Bronchial epithelial cell (primary cell): ENCODE results near the gene RPS4Y1. TPM values are rescaled to one million over a fixed set of nuclear protein-coding genes. Genes with fewer than 3 reads are reported as not detected.
"Not testable (repeated sequence)": the region's sequence is repeated elsewhere in the genome, so short reads cannot be mapped to it uniquely, and the experiment has no call there.

Experiments used
- DNase-seq: peaks from one replicate; pipeline ENCODE4 v3.0.0-alpha.2; 2010; ENCODE audit warnings: low read depth
- FAIRE-seq: peaks from 2 replicates; lab custom pipeline; 2011; peaks lifted over from hg19 to GRCh38; lab: Jason Lieb, UNC
- H3K27me3 ChIP-seq: 2 replicates; pipeline ENCODE4 v1.5.1; 2011; ENCODE audit warnings: low read length; ENCODE audit not compliant: control insufficient read depth, insufficient read depth
- H3K36me3 ChIP-seq: 2 replicates; pipeline ENCODE4 v1.5.1; 2011; ENCODE audit warnings: low read length; ENCODE audit not compliant: control insufficient read depth, insufficient read depth
- H3K4me3 ChIP-seq: 2 replicates; pipeline ENCODE4 v1.5.1; 2011; ENCODE audit warnings: mild to moderate bottlenecking, low read depth, low read length, control low read depth
- total RNA-seq: library from RNA; depleted of rRNA; stranded (reverse); fragments of >200 nt; gene quantifications from 2 replicates; pipeline ENCODE4 v1.2.1, GENCODE V29; 2014
- TF ChIP-seq, protein P1 (sequence below): IDR thresholded peaks from 2 replicates; pipeline ENCODE4 v1.5.1; 2011; ENCODE audit warnings: mild to moderate bottlenecking, moderate library complexity, low read length, control low read depth, inconsistent platforms; ENCODE audit not compliant: insufficient read depth, severe bottlenecking

Gene RPS4Y1
- total RNA-seq, 1 donor from 2014 or later = 711 TPM

DNA sequence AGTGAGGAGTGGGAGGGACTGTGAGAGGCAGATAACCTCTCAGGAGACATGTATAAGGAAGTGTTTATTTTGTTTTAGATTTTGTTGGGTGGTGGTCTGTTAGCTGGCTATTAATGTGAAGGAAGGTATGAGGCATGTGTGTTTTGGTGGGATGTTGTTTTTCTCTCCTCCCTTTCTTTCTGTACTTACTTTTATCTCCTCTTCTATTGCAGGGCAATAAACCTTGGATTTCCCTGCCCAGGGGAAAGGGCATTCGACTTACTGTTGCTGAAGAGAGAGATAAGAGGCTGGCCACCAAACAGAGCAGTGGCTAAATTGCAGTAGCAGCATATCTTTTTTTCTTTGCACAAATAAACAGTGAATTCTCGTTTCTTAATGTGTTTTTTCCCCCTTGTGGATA lies 25.2 kb downstream of the RPS4Y1 start:
- TF ChIP-seq, protein P1, sequence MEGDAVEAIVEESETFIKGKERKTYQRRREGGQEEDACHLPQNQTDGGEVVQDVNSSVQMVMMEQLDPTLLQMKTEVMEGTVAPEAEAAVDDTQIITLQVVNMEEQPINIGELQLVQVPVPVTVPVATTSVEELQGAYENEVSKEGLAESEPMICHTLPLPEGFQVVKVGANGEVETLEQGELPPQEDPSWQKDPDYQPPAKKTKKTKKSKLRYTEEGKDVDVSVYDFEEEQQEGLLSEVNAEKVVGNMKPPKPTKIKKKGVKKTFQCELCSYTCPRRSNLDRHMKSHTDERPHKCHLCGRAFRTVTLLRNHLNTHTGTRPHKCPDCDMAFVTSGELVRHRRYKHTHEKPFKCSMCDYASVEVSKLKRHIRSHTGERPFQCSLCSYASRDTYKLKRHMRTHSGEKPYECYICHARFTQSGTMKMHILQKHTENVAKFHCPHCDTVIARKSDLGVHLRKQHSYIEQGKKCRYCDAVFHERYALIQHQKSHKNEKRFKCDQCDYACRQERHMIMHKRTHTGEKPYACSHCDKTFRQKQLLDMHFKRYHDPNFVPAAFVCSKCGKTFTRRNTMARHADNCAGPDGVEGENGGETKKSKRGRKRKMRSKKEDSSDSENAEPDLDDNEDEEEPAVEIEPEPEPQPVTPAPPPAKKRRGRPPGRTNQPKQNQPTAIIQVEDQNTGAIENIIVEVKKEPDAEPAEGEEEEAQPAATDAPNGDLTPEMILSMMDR = no peak
- peaks cover 9% of the 10 kb centered on the region for H3K36me3 ChIP-seq
- FAIRE-seq = no peak
- no peaks in the 10 kb centered on the region for H3K27me3 ChIP-seq
- DNase-seq = no peak
- H3K4me3 ChIP-seq = no peak overlapping the region

GRCh38 chrY:2867469-2867868 lies 26.1 kb downstream of the RPS4Y1 start:
- DNase-seq = no peak
- TF ChIP-seq, protein P1 = no peak
- Histone ChIP-seq H3K4me3 (no peak overlapping the region), H3K27me3 (no peaks in the 10 kb centered on the region), H3K36me3 (peaks cover 9% of the 10 kb centered on the region)
- FAIRE-seq = no peak

DNA sequence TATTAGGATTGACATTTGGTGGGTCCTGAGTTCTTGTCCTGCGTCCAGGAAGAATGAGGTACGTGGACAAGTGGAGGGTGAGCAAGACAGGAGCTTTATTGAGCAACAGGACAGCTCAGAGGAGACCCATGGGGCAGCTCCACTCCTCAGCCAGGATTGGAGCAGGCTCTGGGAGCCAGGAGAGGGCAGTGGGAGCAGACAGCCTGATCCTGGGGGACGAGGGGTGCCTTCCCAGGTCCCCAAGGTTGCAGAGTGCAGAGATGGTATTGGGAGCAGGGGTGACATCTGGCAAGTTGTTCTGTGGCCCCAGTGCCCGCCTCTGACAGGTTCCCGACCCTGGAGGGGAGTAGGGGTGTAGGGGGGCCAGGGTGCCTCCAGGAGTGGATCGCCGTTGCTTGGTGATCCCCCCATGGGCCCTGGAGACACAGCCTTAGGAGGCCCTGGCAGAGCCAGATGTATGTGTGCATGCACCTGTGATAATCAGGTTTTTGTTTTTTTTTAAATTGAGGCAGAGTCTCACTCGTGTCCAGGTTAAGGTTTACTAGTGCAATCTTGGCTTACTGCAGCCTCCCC lies 26.7 kb downstream of the RPS4Y1 start:
- TF ChIP-seq, protein P1 = no peak
- Histone ChIP-seq H3K27me3 (no peaks in the 10 kb centered on the region), H3K4me3 (no peak overlapping the region), H3K36me3 (peaks cover 9% of the 10 kb centered on the region)
- FAIRE-seq (no peak), DNase-seq (no peak)

- H3K36me3 ChIP-seq, DNase-seq, FAIRE-seq, H3K4me3 ChIP-seq, H3K27me3 ChIP-seq: not testable (repeated sequence)
Measured at GRCh38 chrY:2872234-2872633, 30.8 kb downstream of the RPS4Y1 start.

DNA sequence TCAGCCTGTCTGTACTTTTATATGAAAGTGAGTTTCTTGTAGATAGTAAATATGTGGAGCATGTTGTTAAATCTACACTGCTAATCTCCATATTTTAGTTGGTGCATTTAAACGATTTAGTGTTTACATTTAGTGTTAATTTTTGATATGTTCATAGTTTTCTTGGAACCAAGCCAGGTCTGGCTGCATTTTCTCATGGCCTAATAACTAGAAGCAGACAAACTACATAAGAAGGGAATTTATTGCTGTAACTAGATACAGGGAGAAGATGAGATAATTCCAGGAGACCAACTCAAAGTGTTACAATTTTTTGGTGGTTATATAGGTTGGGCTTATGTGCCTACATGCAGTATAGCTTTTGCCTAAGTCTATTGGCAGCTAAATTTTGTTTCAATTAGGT lies 32.8 kb downstream of the RPS4Y1 start:
- Histone ChIP-seq H3K36me3 (no peaks in the 10 kb centered on the region), H3K4me3 (no peak overlapping the region), H3K27me3 (no peaks in the 10 kb centered on the region)
- DNase-seq (no peak), FAIRE-seq (no peak)
- TF ChIP-seq, protein P1 = no peak

DNA sequence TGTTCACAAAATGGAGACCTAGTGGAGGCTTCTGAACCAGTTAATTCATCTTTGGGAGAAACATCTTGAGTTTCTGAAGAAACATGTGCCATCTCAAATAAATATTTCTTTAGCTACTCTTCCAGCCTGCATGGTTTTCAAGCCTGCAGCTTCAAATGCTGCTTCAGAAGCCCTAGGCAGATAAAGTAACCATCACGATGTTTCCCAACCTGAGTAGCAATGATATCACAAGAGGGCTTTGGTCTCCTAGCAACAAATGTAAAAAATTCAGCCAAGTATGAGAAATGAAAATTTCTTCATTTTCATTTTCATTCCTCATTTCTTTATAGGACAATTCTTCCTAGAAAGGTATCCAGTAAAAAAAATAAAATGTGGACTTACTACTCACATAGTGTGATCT lies 42.2 kb downstream of the RPS4Y1 start:
- H3K27me3 ChIP-seq = no peaks in the 10 kb centered on the region
- no peak for FAIRE-seq
- no peak overlapping the region for H3K4me3 ChIP-seq
- DNase-seq = no peak
- TF ChIP-seq, protein P1 = no peak
- no peaks in the 10 kb centered on the region for H3K36me3 ChIP-seq
